GM12872 (cell line): ENCODE data around the gene CD53.

Source experiments
- CTCF ChIP-seq: IDR thresholded peaks from 3 replicates; pipeline ENCODE4 v1.5.1; 2011; ENCODE audit warnings: low read depth, mild to moderate bottlenecking, low read length, moderate library complexity; ENCODE audit not compliant: insufficient read depth

The CD53 gene

DNA sequence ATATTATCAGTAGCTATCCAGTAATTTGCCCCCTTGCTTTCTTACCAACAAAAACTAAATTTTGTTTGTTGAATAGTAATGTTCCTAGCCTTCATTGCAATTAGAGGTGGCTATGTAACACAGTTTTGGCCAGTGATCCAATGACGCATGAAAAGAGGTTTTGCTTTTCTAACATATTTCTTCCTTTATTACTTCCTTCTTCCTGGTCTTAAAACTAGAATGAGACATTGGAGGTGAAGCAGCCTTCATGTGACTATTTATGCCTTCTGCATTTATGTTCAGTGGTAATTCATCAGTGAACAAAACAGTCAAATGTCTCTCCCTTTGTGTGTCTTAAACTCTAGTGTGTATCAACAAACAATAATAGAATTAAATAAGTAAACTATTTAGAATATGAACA lies 55.2 kb downstream of the CD53 start:
- TF ChIP-seq CTCF: no peak

DNA sequence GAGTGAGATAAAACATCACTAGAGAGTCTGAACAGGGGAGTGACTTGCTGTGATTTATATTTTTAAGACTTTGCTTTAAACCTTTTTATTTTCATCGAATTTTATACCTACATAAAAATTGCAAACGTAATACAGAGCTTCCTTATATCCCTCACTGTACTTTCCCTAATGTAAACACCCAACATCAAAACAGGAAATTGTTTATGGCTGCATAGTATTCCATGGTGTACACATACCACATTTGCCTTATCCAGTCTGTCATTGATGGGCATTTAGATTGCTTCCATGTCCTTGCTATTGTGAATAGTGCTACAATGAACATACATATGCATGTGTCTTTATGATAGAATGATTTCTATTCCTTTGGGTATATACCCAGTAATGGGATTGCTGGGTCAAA lies 56.0 kb downstream of the CD53 start:
- no peak for TF ChIP-seq CTCF

GRCh38 chr1:110936567-110936966 lies 63.6 kb downstream of the CD53 start:
- no peak for TF ChIP-seq CTCF

GRCh38 chr1:110944806-110945205 lies 71.9 kb downstream of the CD53 start:
- no peak for TF ChIP-seq CTCF

- no peak for TF ChIP-seq CTCF
These were observed 72.7 kb downstream of the CD53 start for GRCh38 chr1:110945626-110946025.

DNA sequence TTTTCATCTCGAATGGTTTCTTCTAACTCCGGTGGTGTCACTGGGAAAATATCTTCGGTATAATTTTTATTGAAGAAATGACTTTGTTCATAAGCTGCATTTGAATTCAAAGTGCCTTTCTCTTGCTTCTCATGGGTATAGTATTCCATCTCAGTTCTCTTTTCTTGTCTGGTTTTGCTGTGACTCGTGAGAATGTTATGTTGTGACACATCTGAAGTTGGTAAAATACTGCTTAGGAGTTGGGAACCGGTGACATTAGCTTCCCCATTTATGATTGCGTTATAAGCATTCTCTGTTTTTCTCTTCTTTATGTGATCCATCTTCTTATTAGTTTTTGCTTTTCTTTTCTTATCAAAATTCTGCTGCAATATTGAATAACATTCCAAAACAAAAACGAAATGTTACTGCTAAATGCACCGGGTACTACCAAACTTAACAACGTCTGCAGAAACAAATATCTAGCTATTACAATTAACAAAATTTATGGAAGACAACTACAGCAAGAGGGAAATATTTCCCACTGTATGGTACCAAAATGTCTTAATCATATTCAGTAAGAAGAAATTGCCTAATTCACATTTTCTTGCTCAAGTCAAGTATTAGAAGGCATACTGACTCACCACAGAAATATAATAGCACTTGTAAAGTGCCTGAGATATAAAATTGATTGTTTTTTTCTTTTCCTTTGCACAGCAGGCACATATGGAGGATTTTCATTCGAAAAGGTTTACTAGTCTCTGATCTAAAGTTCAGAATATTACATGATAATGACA lies 75.3 kb downstream of the CD53 start:
- TF ChIP-seq CTCF: no peak
